Upper lobe of left lung (tissue), 4 donors: ENCODE data around the gene GID8.

Experiments used
- POLR2A ChIP-seq, 4 donors: fragments of 450-650 bp; IDR thresholded peaks; one replicate each; pipeline ENCODE4 v1.5.1; 2016 to 2017; ENCODE audit warnings: antibody characterized with exemption in 4 of 4, mild to moderate bottlenecking in 2 of 4
- POLR2AphosphoS5 ChIP-seq, 2 donors: sonication (generic); formaldehyde crosslinking; IDR thresholded peaks; one replicate each; pipeline ENCODE4 v1.5.1; 2017; ENCODE audit warnings: antibody characterized with exemption in 2 of 2
- TF ChIP-seq, protein P1 (sequence below), 6 experiments: fragments of 450-650 bp in 4 of 6; fragments of 200-600 bp in 2 of 6; sonication (generic) in 2 of 6; IDR thresholded peaks; one replicate each; pipeline ENCODE4 v1.5.1; 2016 to 2019; ENCODE audit warnings: antibody characterized with exemption in 6 of 6

DNA sequence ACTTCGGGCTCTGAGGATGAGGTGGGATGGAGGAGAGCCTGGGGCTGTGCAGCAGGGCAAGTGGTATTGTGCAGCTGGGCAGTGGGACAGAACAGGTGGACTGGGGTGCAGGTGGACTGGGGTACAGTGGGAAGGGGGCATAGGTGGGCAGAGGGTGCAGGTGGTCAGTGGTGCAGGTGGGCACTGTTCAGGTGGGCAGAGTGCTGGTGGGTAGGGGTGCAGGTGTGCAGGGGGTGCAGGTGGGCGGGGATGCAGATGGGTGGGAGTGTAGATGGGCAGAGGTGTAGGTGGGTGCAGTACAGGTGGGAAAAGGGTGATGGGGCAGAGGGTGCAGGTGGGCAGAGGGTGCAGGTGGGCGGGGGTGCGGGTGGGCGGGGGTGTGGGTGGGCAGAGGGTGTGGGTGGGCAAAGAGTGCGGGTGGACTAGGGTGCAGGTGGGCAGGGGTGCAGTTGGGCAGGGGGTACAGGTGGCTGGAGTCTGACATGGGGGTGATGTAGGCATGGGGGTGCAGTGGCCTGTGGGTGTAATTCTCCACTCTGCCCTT is 48.4 kb downstream of the GID8 start:
- TF ChIP-seq POLR2AphosphoS5 (IDR thresholded peaks at IDR 0.05) (no peak), POLR2A (IDR thresholded peaks at IDR 0.05) (no peak)
- TF ChIP-seq, protein P1, sequence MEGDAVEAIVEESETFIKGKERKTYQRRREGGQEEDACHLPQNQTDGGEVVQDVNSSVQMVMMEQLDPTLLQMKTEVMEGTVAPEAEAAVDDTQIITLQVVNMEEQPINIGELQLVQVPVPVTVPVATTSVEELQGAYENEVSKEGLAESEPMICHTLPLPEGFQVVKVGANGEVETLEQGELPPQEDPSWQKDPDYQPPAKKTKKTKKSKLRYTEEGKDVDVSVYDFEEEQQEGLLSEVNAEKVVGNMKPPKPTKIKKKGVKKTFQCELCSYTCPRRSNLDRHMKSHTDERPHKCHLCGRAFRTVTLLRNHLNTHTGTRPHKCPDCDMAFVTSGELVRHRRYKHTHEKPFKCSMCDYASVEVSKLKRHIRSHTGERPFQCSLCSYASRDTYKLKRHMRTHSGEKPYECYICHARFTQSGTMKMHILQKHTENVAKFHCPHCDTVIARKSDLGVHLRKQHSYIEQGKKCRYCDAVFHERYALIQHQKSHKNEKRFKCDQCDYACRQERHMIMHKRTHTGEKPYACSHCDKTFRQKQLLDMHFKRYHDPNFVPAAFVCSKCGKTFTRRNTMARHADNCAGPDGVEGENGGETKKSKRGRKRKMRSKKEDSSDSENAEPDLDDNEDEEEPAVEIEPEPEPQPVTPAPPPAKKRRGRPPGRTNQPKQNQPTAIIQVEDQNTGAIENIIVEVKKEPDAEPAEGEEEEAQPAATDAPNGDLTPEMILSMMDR (IDR thresholded peaks at IDR 0.05) = no peak
